Activated CD4-positive, alpha-beta memory T cell treated with anti-CD3 and anti-CD28 coated beads, Interleukin-2, amount 10 ng/mL, durations not matched to agents 7 days and 5 days (primary cell): ENCODE data around the gene NEK8. TPM values are rescaled to one million over a fixed set of nuclear protein-coding genes. Genes with fewer than 3 reads are reported as not detected.
A peak's percentile ranks its signal among the peaks of the same experiment; 100 is the strongest.

ENCODE experiments used
- CTCF ChIA-PET: fragments of 350-600 bp; sonication (Branson Sonifier 250); formaldehyde crosslinking; loops from one replicate; lab custom pipeline; 2021; ENCODE audit warnings: antibody characterized with exemption, inconsistent platforms; lab: Charles Lee
- POLR2A ChIA-PET: fragments of 350-600 bp; sonication (Branson Sonifier 250); formaldehyde crosslinking; loops from one replicate; lab custom pipeline; 2021; ENCODE audit warnings: antibody characterized with exemption; lab: Charles Lee
- DNase-seq: peaks from one replicate; pipeline ENCODE4 v3.0.0-alpha.2; 2020
- H3K27ac Mint-ChIP-seq: one replicate; pipeline ENCODE4 v1.8.0; 2021; ENCODE audit warnings: mild to moderate bottlenecking, mixed read lengths
- H3K27me3 Mint-ChIP-seq: one replicate; pipeline ENCODE4 v1.8.0; 2021; ENCODE audit warnings: mixed read lengths
- H3K36me3 Mint-ChIP-seq: one replicate; pipeline ENCODE4 v1.8.0; 2021; ENCODE audit warnings: low read depth, mixed read lengths
- H3K4me1 Mint-ChIP-seq: one replicate; pipeline ENCODE4 v1.8.0; 2021; ENCODE audit warnings: mixed read lengths
- H3K4me3 Mint-ChIP-seq: one replicate; pipeline ENCODE4 v1.8.0; 2021; ENCODE audit warnings: mild to moderate bottlenecking, mixed read lengths
- H3K9me3 Mint-ChIP-seq: one replicate; pipeline ENCODE4 v1.8.0; 2021; ENCODE audit warnings: mixed read lengths
- total RNA-seq, 2 experiments: library from RNA; stranded (reverse); gene quantifications; one replicate each; pipeline ENCODE4 v1.2.3, GENCODE V29; 2021

NEK8 gene
- total RNA-seq, 2 experiments from 2014 or later: 2.5 to 3.5 TPM

DNA sequence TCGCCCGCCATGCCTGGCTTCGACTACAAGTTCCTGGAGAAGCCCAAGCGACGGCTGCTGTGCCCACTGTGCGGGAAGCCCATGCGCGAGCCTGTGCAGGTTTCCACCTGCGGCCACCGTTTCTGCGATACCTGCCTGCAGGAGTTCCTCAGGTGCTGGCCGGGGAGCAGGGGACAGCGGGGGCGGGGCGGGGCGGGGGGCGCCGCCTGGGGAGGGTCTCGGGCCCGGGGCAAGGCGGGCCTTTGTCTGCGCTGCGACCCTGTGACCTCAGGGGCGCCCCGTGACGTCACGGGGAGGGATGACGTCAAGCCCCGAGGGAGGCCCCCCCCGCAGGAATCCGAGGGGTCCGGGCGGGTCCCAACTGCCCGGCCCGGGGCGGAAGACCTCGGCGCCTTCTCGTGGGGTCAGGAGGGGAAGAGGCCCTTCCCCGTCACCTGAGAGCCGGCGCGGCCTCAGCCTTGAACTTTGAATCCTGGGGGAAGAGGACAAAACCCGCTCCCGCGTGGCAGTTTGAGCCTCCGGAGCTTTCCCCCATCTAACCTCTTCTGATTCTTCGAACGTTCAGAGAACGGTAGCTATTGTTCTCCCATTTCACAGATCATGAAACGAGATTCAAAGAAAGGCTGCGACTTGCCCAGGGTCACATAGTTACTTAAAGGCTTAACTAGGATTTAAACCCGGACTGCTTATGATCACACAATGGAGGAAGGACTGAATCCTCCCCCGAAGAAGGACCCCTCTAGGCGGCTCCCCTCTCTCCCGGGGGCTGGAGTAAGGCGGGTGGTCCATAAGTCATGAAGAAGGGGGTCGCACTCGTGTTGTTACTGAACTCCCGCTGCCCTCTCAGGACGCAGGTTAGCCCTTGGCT is 15.8 kb downstream of the NEK8 start:
- peaks cover 37% of the 10 kb centered on the region for H3K36me3 Mint-ChIP-seq
- H3K27me3 Mint-ChIP-seq: no peaks in the 10 kb centered on the region
- H3K9me3 Mint-ChIP-seq: peaks cover 5% of the 10 kb centered on the region
- peak; percentile 75 for DNase-seq
- CTCF ChIA-PET: interaction anchor here (0.9 to 17.2 kb wide), 3 partner anchors 18 to 182 kb away, joined by 3 to 458 read pairs (median 5); partner anchors contain the start of genes NEK8, RPL23A and TLCD1
- peaks cover 34% of the 10 kb centered on the region for H3K4me1 Mint-ChIP-seq
- POLR2A ChIA-PET: interaction anchor here (0.8 to 16.8 kb wide), 9 partner anchors 9 to 205 kb away, joined by 3 to 426 read pairs (median 5); partner anchors contain the start of genes DHRS13, NEK8, RPL23A and TLCD1
- H3K4me3 Mint-ChIP-seq: peak overlapping the region; percentile 82
- peak overlapping the region; percentile 82 for H3K27ac Mint-ChIP-seq

DNA sequence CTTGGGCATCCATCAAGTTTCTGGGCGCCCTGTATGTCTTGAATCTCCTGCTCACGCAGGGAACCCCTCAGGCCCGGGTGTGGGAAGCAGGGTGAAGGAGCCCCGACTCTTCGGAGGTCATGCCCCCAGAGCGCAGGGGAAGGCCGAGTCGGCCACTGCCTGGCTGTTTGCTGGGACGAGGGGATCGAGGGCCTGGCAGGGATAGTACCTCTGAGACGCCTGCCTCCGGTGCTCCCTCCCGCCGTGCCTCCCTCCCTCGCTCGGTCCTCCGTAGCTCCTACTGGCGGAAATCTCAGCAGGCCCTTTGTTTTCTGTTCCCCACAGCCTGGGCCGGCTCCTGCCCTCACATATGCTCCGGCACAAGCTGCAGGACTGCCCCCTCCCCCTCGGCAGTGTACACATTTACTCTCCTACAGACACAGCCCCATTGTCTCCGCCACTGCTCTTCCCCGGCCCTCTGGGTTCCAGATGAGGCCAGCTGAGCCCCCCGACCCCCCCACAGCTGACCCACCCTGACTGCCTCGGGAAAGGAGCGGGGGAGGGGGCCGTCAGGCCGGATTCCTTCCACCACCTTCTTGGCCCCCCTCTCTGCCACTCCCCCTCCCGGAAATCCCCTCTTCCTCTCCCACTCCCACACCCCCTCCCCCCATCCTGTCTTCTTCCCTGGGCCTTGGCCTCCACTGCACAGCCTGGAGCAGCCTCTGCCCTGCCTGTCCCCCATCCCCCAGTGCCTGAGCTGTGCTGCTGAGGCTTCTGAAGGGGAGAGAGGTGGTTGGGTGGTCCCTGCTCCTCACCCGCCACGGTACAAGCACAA is 16.6 kb downstream of the NEK8 start:
- H3K27me3 Mint-ChIP-seq: no peaks in the 10 kb centered on the region
- CTCF ChIA-PET: interaction anchor here (0.5 to 17.2 kb wide), 4 partner anchors 18 to 181 kb away, joined by 3 to 458 read pairs (median 4); partner anchors contain the start of genes NEK8, RPL23A and TLCD1
- DNase-seq: peak; percentile 50
- H3K4me3 Mint-ChIP-seq: peak overlapping the region; percentile 82
- peak overlapping the region; percentile 82 for H3K27ac Mint-ChIP-seq
- H3K4me1 Mint-ChIP-seq: peaks cover 36% of the 10 kb centered on the region
- POLR2A ChIA-PET: interaction anchor here (0.8 to 16.8 kb wide), 8 partner anchors 10 to 204 kb away, joined by 3 to 426 read pairs (median 4); partner anchors contain the start of genes DHRS13, NEK8, RPL23A and TLCD1
- peaks cover 3% of the 10 kb centered on the region for H3K9me3 Mint-ChIP-seq
- H3K36me3 Mint-ChIP-seq: peaks cover 38% of the 10 kb centered on the region

DNA sequence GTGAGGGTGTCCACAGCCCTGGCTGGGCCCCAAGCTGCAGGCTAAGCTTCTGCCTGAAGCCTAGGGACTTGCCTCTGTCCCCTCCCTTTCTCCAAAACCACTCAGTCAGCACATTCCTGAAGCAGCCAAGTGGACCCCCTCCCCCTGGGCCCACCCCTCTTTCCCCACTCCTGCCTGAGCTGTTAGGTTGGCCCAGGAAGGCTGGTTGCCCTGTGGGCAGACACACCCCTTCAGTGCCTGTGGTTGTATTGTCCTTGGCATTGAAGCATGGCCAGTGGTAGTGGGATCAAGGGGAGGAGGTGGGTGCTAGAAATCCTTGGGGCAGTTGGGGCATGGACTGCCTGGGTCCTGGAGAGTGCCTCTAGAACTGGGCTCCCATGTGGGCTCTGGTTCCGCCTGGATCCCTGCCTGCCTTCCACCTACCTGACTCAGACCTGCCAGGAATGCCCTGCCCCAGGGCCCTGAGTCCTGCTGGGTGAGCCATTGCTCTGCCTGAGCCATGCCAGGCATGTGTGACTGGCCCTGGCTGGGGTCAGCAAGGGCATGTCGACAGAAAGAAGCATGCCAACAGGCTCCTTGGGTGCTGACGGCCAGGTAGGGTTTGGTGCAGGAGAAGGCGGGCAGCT is 17.3 kb downstream of the NEK8 start:
- CTCF ChIA-PET: interaction anchor here (0.6 to 17.2 kb wide), 3 partner anchors 19 to 1591 kb away, joined by 3 to 458 read pairs (median 5); partner anchors contain the start of genes NEK8, RPL23A and TLCD1
- no peak for DNase-seq
- Mint-ChIP-seq H3K4me1 (peaks cover 38% of the 10 kb centered on the region), H3K27ac (peak overlapping the region; percentile 82), H3K4me3 (peak overlapping the region; percentile 82), H3K36me3 (peaks cover 35% of the 10 kb centered on the region), H3K27me3 (no peaks in the 10 kb centered on the region), H3K9me3 (no peaks in the 10 kb centered on the region)
- POLR2A ChIA-PET: interaction anchor here (0.9 to 16.8 kb wide), 7 partner anchors 10 to 147 kb away, joined by 3 to 426 read pairs (median 5); partner anchors contain the start of genes NEK8, RPL23A and TLCD1

DNA sequence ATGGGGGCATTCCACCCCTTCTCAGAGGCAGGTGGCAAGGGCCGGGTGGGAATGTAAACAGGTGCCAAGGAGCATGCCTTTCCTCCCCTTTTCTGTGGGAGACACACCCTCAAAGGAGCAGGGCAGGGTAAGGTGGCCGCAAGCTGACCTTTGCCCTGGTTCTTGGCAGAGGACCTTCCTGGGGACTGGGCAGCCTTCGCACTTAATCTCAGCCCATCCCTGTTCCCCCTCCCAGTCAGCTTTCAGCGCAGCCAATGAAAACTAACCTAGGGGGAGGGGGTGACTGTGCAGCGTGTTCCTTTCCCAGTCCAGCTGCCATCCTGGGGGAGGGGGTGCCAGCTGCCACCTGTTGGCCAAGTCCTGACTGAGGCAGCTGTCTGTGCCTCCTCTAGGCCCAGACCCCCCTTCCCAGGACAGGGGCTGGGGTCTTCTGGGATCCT is 18.0 kb downstream of the NEK8 start:
- peaks cover 35% of the 10 kb centered on the region for H3K36me3 Mint-ChIP-seq
- peak overlapping the region; percentile 17 for H3K4me3 Mint-ChIP-seq
- ChIA-PET CTCF (interaction anchor here (0.5 to 17.2 kb wide), 3 partner anchors 20 to 178 kb away, joined by 3 to 458 read pairs (median 4); partner anchors contain the start of genes NEK8 and TLCD1), POLR2A (interaction anchor here (0.9 to 16.8 kb wide), 4 partner anchors 14 to 103 kb away, joined by 3 to 426 read pairs (median 4); partner anchors contain the start of genes NEK8, RPL23A and TLCD1)
- DNase-seq: no peak
- H3K27me3 Mint-ChIP-seq: no peaks in the 10 kb centered on the region
- no peaks in the 10 kb centered on the region for H3K9me3 Mint-ChIP-seq
- peak overlapping the region; percentile 58 for H3K27ac Mint-ChIP-seq
- peaks cover 38% of the 10 kb centered on the region for H3K4me1 Mint-ChIP-seq

DNA sequence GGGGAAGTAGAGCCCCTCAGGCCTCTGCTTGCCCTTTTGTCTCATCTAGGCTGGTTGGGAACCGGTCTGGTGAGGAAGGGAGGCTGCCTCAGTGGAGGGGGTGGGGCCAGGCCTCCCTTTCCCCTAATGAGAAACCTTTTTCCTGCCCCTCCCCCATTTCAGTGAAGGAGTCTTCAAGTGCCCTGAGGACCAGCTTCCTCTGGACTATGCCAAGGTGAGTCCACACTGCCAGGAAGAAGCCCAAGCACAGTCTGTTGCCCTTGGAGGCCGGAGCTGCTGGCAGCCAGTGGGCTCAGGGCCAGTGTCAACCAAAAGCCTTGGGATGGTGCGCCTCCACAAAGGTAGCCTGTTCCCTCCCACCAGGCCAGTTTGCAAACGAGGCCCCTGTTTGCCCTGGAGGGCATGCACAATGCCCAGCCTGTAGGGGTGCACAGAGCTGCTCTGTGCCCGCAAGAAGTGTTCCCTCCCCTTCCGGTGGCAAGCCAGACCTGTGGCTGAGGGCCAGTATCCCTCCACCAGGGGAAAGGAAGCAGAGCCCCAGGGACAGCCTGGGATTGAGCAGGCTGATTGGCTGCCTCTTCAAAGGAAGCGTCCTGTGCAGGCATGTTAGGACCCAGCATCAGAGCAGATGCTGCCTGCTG is 18.6 kb downstream of the NEK8 start:
- H3K27ac Mint-ChIP-seq: no peak overlapping the region
- ChIA-PET CTCF (interaction anchor here (1.0 to 17.2 kb wide), 2 partner anchors 21 to 25 kb away, joined by 3 to 458 read pairs; partner anchors contain the start of genes NEK8 and TLCD1), POLR2A (interaction anchor here (0.9 to 16.8 kb wide), 4 partner anchors 14 to 103 kb away, joined by 3 to 426 read pairs (median 4); partner anchors contain the start of genes NEK8, RPL23A and TLCD1)
- DNase-seq: no peak
- H3K4me1 Mint-ChIP-seq: peaks cover 38% of the 10 kb centered on the region
- H3K36me3 Mint-ChIP-seq: peaks cover 35% of the 10 kb centered on the region
- no peak overlapping the region for H3K4me3 Mint-ChIP-seq
- no peaks in the 10 kb centered on the region for H3K9me3 Mint-ChIP-seq
- no peaks in the 10 kb centered on the region for H3K27me3 Mint-ChIP-seq

DNA sequence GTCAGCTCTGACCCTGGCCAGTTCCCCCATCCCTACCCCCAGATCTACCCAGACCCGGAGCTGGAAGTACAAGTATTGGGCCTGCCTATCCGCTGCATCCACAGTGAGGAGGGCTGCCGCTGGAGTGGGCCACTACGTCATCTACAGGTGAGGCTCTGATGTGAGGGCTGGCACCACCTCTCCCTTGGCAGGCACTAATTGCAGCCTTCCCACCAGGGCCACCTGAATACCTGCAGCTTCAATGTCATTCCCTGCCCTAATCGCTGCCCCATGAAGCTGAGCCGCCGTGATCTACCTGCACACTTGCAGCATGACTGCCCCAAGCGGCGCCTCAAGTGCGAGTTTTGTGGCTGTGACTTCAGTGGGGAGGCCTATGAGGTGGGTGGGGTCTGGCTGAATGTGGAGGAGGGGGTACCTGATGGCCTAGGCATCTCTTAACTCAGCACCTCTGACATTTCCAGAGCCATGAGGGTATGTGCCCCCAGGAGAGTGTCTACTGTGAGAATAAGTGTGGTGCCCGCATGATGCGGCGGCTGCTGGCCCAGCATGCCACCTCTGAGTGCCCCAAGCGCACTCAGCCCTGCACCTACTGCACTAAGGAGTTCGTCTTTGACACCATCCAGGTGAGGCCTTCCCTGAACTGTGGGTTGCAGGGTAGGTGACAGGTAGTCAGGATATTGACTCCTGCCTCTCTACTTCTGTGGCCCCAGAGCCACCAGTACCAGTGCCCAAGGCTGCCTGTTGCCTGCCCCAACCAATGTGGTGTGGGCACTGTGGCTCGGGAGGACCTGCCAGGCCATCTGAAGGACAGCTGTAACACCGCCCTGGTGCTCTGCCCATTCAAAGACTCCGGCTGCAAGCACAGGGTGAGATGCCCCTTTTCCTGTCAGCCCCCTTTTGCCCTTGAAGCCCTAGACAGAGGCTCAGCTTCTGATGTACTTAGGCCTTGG is 19.5 kb downstream of the NEK8 start:
- H3K36me3 Mint-ChIP-seq: peaks cover 35% of the 10 kb centered on the region
- peaks cover 40% of the 10 kb centered on the region for H3K4me1 Mint-ChIP-seq
- no peaks in the 10 kb centered on the region for H3K27me3 Mint-ChIP-seq
- DNase-seq: no peak
- no peaks in the 10 kb centered on the region for H3K9me3 Mint-ChIP-seq
- ChIA-PET POLR2A (interaction anchor here (1.1 to 16.8 kb wide), 4 partner anchors 12 to 22 kb away, joined by 3 to 426 read pairs (median 4); partner anchors contain the start of genes NEK8, RPL23A and TLCD1), CTCF (interaction anchor here (0.9 to 17.2 kb wide), 4 partner anchors 22 to 204 kb away, joined by 3 to 458 read pairs (median 4); partner anchors contain the start of genes NEK8 and TLCD1)
- no peak overlapping the region for H3K4me3 Mint-ChIP-seq
- H3K27ac Mint-ChIP-seq: peak overlapping the region; percentile 44

DNA sequence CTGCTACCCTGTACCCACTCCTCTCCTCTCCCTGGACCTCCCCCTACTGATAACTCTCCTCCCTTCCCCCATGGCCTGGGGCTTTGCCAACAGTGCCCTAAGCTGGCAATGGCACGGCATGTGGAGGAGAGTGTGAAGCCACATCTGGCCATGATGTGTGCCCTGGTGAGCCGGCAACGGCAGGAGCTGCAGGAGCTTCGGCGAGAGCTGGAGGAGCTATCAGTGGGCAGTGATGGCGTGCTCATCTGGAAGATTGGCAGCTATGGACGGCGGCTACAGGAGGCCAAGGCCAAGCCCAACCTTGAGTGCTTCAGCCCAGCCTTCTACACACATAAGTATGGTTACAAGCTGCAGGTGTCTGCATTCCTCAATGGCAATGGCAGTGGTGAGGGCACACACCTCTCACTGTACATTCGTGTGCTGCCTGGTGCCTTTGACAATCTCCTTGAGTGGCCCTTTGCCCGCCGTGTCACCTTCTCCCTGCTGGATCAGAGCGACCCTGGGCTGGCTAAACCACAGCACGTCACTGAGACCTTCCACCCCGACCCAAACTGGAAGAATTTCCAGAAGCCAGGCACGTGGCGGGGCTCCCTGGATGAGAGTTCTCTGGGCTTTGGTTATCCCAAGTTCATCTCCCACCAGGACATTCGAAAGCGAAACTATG is 20.4 kb downstream of the NEK8 start:
- Mint-ChIP-seq H3K9me3 (no peaks in the 10 kb centered on the region), H3K4me3 (no peak overlapping the region), H3K4me1 (peaks cover 38% of the 10 kb centered on the region), H3K27me3 (no peaks in the 10 kb centered on the region), H3K27ac (peak overlapping the region; percentile 55), H3K36me3 (peaks cover 35% of the 10 kb centered on the region)
- ChIA-PET POLR2A (interaction anchor here (1.0 to 16.8 kb wide), 3 partner anchors 11 to 203 kb away, joined by 3 to 426 read pairs (median 3); partner anchors contain the start of genes NEK8, RPL23A and TLCD1), CTCF (interaction anchor here (0.9 to 17.2 kb wide), 6 partner anchors 14 to 203 kb away, joined by 3 to 458 read pairs (median 4); partner anchors contain the start of genes BLTP2, NEK8 and TLCD1)
- DNase-seq: no peak

DNA sequence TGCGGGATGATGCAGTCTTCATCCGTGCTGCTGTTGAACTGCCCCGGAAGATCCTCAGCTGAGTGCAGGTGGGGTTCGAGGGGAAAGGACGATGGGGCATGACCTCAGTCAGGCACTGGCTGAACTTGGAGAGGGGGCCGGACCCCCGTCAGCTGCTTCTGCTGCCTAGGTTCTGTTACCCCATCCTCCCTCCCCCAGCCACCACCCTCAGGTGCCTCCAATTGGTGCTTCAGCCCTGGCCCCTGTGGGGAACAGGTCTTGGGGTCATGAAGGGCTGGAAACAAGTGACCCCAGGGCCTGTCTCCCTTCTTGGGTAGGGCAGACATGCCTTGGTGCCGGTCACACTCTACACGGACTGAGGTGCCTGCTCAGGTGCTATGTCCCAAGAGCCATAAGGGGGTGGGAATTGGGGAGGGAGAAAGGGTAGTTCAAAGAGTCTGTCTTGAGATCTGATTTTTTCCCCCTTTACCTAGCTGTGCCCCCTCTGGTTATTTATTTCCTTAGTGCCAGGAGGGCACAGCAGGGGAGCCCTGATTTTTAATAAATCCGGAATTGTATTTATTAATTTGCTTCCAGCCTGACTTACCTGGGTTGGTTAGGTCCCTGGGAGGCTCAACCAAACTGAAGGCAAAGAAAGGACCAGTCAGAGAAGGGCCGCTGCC is 21.1 kb downstream of the NEK8 start:
- no peak for DNase-seq
- Mint-ChIP-seq H3K36me3 (peaks cover 34% of the 10 kb centered on the region), H3K27me3 (no peaks in the 10 kb centered on the region), H3K4me3 (no peak overlapping the region), H3K27ac (no peak overlapping the region), H3K4me1 (peaks cover 38% of the 10 kb centered on the region), H3K9me3 (no peaks in the 10 kb centered on the region)
- CTCF ChIA-PET: interaction anchor here (0.5 to 17.2 kb wide), 19 partner anchors 8 to 202 kb away, joined by 3 to 458 read pairs (median 4); partner anchors contain the start of genes BLTP2, NEK8, PIGS and TLCD1
- POLR2A ChIA-PET: interaction anchor here (0.7 to 16.8 kb wide), 5 partner anchors 23 to 202 kb away, joined by 3 to 426 read pairs (median 3); partner anchors contain the start of genes FAM222B, NEK8, RPL23A and TLCD1
